ENCODE measurements around the gene ZNF440. TPM values are rescaled to one million over a fixed set of nuclear protein-coding genes. Genes with fewer than 3 reads are reported as not detected.
A peak's percentile ranks its signal among the peaks of the same experiment; 100 is the strongest.

ZNF440 gene
- total and polyA plus RNA-seq, 2 donors (not counting 1 experiment from before 2014, with no cell fraction given): 4.6 to 11.1 TPM

DNA sequence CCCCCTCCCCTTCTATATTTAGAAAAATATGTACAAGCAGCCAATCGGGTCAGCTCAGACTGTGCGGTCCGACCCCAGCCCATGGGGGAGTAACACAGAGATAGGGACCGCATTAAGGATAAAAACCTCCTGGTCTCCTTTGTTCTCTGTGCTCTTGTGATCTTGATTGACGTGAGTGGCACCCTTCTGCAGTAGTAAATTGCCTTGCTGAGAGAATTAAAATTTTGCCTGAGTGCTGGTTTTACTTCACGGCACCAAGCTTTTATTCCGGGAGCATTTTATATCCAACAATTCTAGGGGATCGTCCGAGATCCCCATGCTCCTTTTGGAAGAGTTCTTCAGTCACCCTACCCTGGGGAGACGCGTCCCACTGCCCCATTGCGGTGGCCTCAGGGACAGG is 66.5 kb downstream of the ZNF440 start:
- no peaks in the 10 kb centered on the region for H3K27me3 ChIP-seq (ENCODE audit: control insufficient read depth, insufficient read depth, low read length)
- H3K27ac ChIP-seq (ENCODE audit: insufficient read depth, low read length): no peak overlapping the region
- H2AFZ ChIP-seq (ENCODE audit: low read length): no peak overlapping the region
- H3K4me2 ChIP-seq (ENCODE audit: extremely low read depth, insufficient read depth, low read length): no peak overlapping the region
- H4K20me1 ChIP-seq (ENCODE audit: control insufficient read depth, extremely low read depth, insufficient read depth, low read length): no peaks in the 10 kb centered on the region
- no peaks in the 10 kb centered on the region for H3K79me2 ChIP-seq (ENCODE audit: control insufficient read depth, insufficient read depth, low read length)
- H3K36me3 ChIP-seq (ENCODE audit: control insufficient read depth, insufficient read depth, low read length): no peaks in the 10 kb centered on the region
- no peak overlapping the region for H3K9ac ChIP-seq (ENCODE audit: insufficient read depth, low read length)
- H3K4me1 ChIP-seq (ENCODE audit: control insufficient read depth, extremely low read depth, insufficient read depth, low read length): no peaks in the 10 kb centered on the region
- DNase-seq (ENCODE audit: low read depth in 2 of 2): no peak
- TF ChIP-seq, protein P1, sequence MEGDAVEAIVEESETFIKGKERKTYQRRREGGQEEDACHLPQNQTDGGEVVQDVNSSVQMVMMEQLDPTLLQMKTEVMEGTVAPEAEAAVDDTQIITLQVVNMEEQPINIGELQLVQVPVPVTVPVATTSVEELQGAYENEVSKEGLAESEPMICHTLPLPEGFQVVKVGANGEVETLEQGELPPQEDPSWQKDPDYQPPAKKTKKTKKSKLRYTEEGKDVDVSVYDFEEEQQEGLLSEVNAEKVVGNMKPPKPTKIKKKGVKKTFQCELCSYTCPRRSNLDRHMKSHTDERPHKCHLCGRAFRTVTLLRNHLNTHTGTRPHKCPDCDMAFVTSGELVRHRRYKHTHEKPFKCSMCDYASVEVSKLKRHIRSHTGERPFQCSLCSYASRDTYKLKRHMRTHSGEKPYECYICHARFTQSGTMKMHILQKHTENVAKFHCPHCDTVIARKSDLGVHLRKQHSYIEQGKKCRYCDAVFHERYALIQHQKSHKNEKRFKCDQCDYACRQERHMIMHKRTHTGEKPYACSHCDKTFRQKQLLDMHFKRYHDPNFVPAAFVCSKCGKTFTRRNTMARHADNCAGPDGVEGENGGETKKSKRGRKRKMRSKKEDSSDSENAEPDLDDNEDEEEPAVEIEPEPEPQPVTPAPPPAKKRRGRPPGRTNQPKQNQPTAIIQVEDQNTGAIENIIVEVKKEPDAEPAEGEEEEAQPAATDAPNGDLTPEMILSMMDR (conservative IDR thresholded peaks at IDR 0.05 in 1 of 2, IDR thresholded peaks at IDR 0.05 in 1 of 2; ENCODE audit: low read depth in 1 of 2, low read length in 2 of 2): no peak
- no peak for TF ChIP-seq EZH2 (IDR thresholded peaks at IDR 0.05; ENCODE audit: low read length, missing control alignments)
- H3K4me3 ChIP-seq (replicated peaks in 1 of 4; ENCODE audit: control extremely low read depth in 1 of 4, insufficient read depth in 1 of 4, low read depth in 3 of 4, low read length in 4 of 4): no peak overlapping the region
- no peaks in the 10 kb centered on the region for H3K9me3 ChIP-seq (ENCODE audit: control insufficient read depth, insufficient read depth, low read depth, low read length)

DNA sequence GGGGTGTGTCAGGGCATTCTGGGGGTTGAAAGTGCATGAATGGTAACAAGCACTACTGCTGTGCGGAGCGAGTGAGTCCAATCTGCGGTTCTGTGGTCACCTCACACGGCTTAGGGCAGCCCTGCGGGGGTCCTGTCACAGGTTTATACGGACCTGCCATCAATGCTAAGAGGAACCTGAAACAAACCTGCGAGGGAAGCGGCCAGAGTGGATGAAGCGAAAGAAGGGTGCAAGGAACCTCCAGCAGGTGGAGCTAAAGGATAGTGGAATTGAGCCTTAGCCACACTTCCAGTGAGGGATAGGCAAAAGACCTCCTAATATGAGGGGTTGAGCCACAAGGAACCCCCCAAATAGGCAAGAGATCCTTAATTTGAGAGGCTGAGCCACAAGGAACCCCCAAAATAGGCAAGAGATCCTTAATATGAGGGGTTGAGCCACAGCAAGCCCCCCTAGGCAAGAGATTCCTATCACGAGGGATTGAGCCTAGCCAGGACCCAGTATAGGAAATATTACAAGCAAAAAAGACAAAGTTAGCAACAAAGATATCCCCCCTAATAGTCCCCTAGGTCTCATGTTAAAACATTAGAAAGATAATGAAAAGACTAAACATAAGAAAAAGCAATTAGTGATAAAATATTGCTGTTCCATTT is 67.2 kb downstream of the ZNF440 start:
- Histone ChIP-seq H2AFZ (ENCODE audit: low read length) (no peak overlapping the region), H3K27me3 (ENCODE audit: control insufficient read depth, insufficient read depth, low read length) (no peaks in the 10 kb centered on the region), H3K4me2 (ENCODE audit: extremely low read depth, insufficient read depth, low read length) (peak overlapping the region; percentile 20), H3K9me3 (ENCODE audit: control insufficient read depth, insufficient read depth, low read depth, low read length) (no peaks in the 10 kb centered on the region), H3K9ac (ENCODE audit: insufficient read depth, low read length) (no peak overlapping the region), H3K36me3 (ENCODE audit: control insufficient read depth, insufficient read depth, low read length) (no peaks in the 10 kb centered on the region), H3K4me3 (replicated peaks in 1 of 4; ENCODE audit: control extremely low read depth in 1 of 4, insufficient read depth in 1 of 4, low read depth in 3 of 4, low read length in 4 of 4) (no peak overlapping the region), H3K27ac (ENCODE audit: insufficient read depth, low read length) (no peak overlapping the region), H3K79me2 (ENCODE audit: control insufficient read depth, insufficient read depth, low read length) (no peaks in the 10 kb centered on the region), H4K20me1 (ENCODE audit: control insufficient read depth, extremely low read depth, insufficient read depth, low read length) (no peaks in the 10 kb centered on the region), H3K4me1 (ENCODE audit: control insufficient read depth, extremely low read depth, insufficient read depth, low read length) (no peaks in the 10 kb centered on the region)
- peak; percentile 28 to 62 for DNase-seq (ENCODE audit: low read depth in 2 of 2)
- TF ChIP-seq, protein P1 (conservative IDR thresholded peaks at IDR 0.05 in 1 of 2, IDR thresholded peaks at IDR 0.05 in 1 of 2; ENCODE audit: low read depth in 1 of 2, low read length in 2 of 2): peak; percentile 74 to 83
- no peak for TF ChIP-seq EZH2 (IDR thresholded peaks at IDR 0.05; ENCODE audit: low read length, missing control alignments)

DNA sequence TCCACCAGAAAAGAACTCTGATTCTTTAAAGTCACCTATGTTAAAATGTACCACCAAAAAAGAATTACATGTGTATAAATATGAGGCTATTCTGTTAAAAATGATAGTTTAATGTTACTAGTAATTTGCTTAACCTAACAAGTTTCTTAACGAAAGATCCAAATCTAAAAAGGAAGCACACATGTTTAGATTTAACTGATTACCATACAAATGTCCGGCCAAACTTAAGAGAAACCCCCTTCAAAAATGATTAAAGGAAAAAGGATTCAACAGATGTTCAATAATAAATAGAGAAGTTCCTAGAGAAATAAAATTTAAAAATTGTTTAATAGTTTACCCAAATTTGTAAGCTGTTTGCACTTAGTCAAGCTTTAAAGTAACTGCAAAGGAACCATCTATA is 68.5 kb downstream of the ZNF440 start:
- H3K36me3 ChIP-seq (ENCODE audit: control insufficient read depth, insufficient read depth, low read length): no peaks in the 10 kb centered on the region
- H3K9ac ChIP-seq (ENCODE audit: insufficient read depth, low read length): no peak overlapping the region
- DNase-seq (ENCODE audit: low read depth in 2 of 2): no peak
- H3K79me2 ChIP-seq (ENCODE audit: control insufficient read depth, insufficient read depth, low read length): no peaks in the 10 kb centered on the region
- H4K20me1 ChIP-seq (ENCODE audit: control insufficient read depth, extremely low read depth, insufficient read depth, low read length): no peaks in the 10 kb centered on the region
- no peaks in the 10 kb centered on the region for H3K4me1 ChIP-seq (ENCODE audit: control insufficient read depth, extremely low read depth, insufficient read depth, low read length)
- H3K9me3 ChIP-seq (ENCODE audit: control insufficient read depth, insufficient read depth, low read depth, low read length): no peaks in the 10 kb centered on the region
- no peak for TF ChIP-seq EZH2 (IDR thresholded peaks at IDR 0.05; ENCODE audit: low read length, missing control alignments)
- TF ChIP-seq, protein P1 (conservative IDR thresholded peaks at IDR 0.05 in 1 of 2, IDR thresholded peaks at IDR 0.05 in 1 of 2; ENCODE audit: low read depth in 1 of 2, low read length in 2 of 2): no peak
- H3K4me2 ChIP-seq (ENCODE audit: extremely low read depth, insufficient read depth, low read length): no peak overlapping the region
- no peak overlapping the region for H3K27ac ChIP-seq (ENCODE audit: insufficient read depth, low read length)
- no peak overlapping the region for H3K4me3 ChIP-seq (replicated peaks in 1 of 4; ENCODE audit: control extremely low read depth in 1 of 4, insufficient read depth in 1 of 4, low read depth in 3 of 4, low read length in 4 of 4)
- no peaks in the 10 kb centered on the region for H3K27me3 ChIP-seq (ENCODE audit: control insufficient read depth, insufficient read depth, low read length)
- no peak overlapping the region for H2AFZ ChIP-seq (ENCODE audit: low read length)

Other genes starting within 250 kb of the ZNF440 start
- gene ACP5, start 236.6 kb upstream of the ZNF440 start, total RNA-seq: 1.2 and 2.6 TPM in 2 replicates
- 0.19 and 2.2 TPM in 2 replicates for gene ACP5, start 236.6 kb upstream of the ZNF440 start, polyA plus RNA-seq
- gene ZNF627, start 216.8 kb upstream of the ZNF440 start, total RNA-seq: 19.5 and 26.3 TPM in 2 replicates
- 7.9 and 10.8 TPM in 2 replicates for gene ZNF627, start 216.8 kb upstream of the ZNF440 start, polyA plus RNA-seq
- 4.9 and 5.3 TPM in 2 replicates for gene ZNF823, start 75.3 kb upstream of the ZNF440 start, total RNA-seq
- gene ZNF823, start 75.3 kb upstream of the ZNF440 start, polyA plus RNA-seq: 3.3 and 3.4 TPM in 2 replicates
- gene ZNF441, start 47.3 kb upstream of the ZNF440 start, total RNA-seq: 11.8 and 21.1 TPM in 2 replicates
- gene ZNF441, start 47.3 kb upstream of the ZNF440 start, polyA plus RNA-seq: 3.2 and 5.4 TPM in 2 replicates
- 3.3 and 5.8 TPM in 2 replicates for gene ZNF491, start 15.8 kb upstream of the ZNF440 start, total RNA-seq
- 1.2 and 1.7 TPM in 2 replicates for gene ZNF491, start 15.8 kb upstream of the ZNF440 start, polyA plus RNA-seq
- gene ZNF439, start 34.5 kb downstream of the ZNF440 start, total RNA-seq: 4.9 and 9.4 TPM in 2 replicates
- gene ZNF439, start 34.5 kb downstream of the ZNF440 start, polyA plus RNA-seq: 3.1 and 3.8 TPM in 2 replicates
- 2.8 and 7.1 TPM in 2 replicates for gene ZNF69, start 73.5 kb downstream of the ZNF440 start, total RNA-seq
- 1.7 and 2.2 TPM in 2 replicates for gene ZNF69, start 73.5 kb downstream of the ZNF440 start, polyA plus RNA-seq
- gene ZNF700, start 110.8 kb downstream of the ZNF440 start, total RNA-seq: 7.4 and 12.4 TPM in 2 replicates
- gene ZNF700, start 110.8 kb downstream of the ZNF440 start, polyA plus RNA-seq: 3.9 and 5.7 TPM in 2 replicates
- 1.3 and 2.5 TPM in 2 replicates for gene ZNF763, start 150.8 kb downstream of the ZNF440 start, total RNA-seq
- gene ZNF763, start 150.8 kb downstream of the ZNF440 start, polyA plus RNA-seq: 0.94 and 1.6 TPM in 2 replicates
- gene ZNF433, start 221.4 kb downstream of the ZNF440 start, total RNA-seq: 5.1 and 8.9 TPM in 2 replicates
- 2.6 and 2.9 TPM in 2 replicates for gene ZNF433, start 221.4 kb downstream of the ZNF440 start, polyA plus RNA-seq
- under 0.01 TPM in 1 of 2 replicates, not detected in the other for gene ZNF878, start 238.7 kb downstream of the ZNF440 start, total RNA-seq
- 0.07 and 0.16 TPM in 2 replicates for gene ZNF878, start 238.7 kb downstream of the ZNF440 start, polyA plus RNA-seq

All from fibroblast of lung (primary cell).